ENCODE data around the gene NTSR2.

The NTSR2 gene

DNA sequence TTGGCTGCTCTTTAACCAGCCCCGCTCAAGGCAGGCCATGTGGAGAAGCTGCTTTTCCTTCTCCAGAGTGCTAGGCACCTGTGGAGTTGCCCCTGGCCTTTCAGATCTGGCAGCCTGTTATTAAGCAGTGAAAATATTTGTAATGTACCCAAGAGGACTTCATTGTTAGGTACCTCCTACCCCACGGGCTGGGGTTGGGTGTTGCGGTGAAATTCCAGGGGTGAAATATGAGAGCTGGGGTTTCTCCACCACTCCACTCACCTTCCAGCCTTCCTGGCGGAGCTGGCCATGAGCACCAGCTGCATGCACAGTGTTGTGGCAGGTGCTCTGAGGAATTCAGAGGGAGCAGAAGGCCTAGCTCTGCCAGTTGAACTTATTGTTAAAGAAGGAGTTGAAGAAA lies 39.1 kb downstream of the NTSR2 start:
- DNase-seq (ENCODE audit: low read depth in 1 of 2, low spot score in 1 of 2) = no peak

DNA sequence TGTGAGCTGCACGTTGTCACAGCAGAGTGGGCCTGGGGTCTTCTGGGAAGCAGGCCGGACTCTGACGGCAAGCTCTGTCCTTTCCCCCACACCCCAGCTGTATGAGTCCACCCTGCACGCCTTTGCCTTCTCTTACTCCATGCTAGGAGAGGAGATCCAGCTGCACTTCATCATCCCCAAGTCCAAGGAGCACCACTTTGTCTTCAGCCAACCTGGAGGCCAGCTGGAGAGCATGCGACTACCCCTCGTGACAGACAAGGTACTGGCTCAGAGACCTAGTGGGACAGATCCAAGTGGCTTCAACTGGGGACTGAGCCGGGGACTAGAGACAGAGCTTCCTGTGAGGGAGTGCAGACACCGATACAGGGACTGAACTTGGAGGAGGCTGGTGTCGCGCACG lies 40.1 kb downstream of the NTSR2 start:
- DNase-seq (ENCODE audit: low read depth in 1 of 2, low spot score in 1 of 2) = no peak

DNA sequence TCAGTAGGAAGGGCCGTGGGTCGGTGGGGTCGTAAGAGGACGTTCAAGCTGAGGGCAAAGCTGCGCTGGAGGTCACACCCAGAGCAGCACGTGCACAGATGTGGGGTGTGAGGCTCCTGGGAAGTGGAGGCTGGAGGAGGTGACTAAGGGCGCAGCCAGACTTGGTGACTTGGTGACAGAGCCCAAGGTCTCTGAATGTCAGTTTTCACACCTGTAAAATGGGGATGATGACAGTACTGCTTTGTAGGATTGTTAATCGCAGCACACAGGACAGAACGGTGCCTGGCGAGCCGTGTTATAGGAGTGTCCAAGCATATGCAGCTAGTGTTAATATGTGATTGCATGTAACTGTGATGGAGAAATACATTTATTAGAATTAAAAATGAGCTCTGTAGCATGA lies 40.8 kb downstream of the NTSR2 start:
- no peak for DNase-seq (ENCODE audit: low read depth in 1 of 2, low spot score in 1 of 2)

DNA sequence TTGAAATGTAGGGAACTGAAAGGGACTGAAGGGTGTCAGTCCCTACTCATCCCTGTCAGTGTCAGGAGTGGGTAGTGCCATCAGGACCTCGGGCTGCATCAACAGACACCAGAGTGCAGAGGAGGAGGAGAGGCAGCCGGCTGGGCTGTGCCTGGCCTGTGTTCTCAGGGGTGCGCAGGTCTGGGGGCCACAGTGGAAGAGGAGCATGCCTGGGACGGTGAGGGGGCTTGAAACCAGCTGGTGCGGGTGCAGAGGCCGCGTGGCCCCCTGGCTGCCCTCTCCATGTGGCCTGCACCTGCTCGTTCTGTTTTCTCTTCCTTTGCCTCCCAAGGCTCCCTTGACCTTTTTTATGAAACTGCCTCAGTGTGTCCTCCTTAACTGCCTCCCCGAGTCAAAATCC lies 41.3 kb downstream of the NTSR2 start:
- no peak for DNase-seq (ENCODE audit: low read depth in 1 of 2, low spot score in 1 of 2)

DNA sequence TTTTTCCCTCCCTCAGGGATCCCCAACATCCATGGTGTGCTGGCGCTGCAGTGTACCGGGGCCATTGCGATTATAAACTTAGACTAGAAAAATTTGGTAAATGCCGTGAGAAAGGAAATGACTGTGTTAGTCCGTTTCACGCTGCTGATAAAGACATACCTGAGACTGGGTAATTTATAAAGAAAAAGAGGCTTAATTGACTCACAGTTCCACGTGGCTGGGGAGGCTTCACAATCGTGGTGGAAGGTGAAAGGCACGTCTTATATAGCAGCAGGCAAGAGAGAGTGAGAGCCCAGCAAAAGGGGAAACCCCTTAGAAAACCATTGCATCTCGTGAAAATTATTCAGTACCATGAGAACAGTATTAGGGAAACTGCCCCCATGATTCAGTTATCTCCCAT lies 44.3 kb downstream of the NTSR2 start:
- no peak for DNase-seq (ENCODE audit: low read depth in 1 of 2, low spot score in 1 of 2)

DNA sequence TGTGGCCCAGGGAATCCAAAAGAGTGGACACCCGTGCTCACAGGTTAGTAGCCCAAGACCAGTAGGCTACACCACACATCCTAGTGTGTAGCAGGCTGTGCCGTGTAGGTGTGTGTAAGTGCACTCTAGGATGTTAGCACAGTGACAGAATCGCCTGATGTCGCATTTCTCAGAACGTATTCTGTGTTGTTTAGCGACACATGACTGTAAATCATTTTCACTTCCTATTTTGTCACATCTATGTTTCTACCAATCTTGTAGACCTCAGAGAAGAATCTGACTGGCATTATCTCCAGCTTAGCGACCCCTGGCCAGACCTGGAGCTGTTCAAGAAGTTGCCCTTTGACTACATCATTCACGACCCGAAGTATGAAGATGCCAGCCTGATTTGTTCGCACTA lies 45.1 kb downstream of the NTSR2 start:
- DNase-seq (ENCODE audit: low read depth in 1 of 2, low spot score in 1 of 2) = no peak

DNA sequence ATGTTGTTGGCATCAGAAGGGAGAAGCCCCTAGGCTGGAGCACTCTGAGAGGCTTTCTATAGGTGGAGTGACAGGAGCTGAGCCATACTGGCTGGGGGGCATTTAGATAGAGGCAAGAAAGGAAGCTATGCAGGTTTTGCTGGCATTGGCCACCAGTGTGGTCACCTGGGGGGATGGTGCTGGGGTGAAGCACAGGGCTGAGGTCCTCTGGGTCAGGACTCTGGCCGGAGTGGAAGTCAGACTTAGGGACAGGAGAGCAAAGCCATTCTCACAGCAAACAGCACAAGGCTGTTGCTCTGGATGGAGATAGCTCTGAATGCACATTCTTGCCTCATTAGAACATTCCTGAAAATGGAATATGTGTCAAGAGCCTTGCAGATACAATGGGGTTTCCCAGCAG lies 47.4 kb downstream of the NTSR2 start:
- DNase-seq (ENCODE audit: low read depth in 1 of 2, low spot score in 1 of 2) = no peak

DNA sequence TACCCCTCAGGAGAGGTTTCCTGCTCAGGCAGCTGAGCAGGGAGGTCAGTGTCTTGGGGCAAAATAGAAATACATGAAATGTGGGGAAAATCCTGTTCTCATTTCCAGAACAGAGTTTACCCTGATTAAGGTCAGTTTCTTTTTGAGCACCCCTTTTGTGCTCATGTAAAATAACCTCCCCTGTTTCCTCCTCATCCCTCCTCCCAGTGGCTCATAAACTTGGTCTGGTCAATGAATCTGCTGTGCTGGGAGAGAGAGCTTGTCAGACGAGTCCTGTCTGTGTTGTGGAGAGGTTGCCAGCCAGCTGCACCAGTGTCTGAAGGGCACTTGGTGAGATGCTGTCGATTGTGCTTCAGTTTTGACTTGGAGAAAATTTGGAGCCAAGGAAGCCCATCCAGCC lies 48.6 kb downstream of the NTSR2 start:
- no peak for DNase-seq (ENCODE audit: low read depth in 1 of 2, low spot score in 1 of 2)

DNA sequence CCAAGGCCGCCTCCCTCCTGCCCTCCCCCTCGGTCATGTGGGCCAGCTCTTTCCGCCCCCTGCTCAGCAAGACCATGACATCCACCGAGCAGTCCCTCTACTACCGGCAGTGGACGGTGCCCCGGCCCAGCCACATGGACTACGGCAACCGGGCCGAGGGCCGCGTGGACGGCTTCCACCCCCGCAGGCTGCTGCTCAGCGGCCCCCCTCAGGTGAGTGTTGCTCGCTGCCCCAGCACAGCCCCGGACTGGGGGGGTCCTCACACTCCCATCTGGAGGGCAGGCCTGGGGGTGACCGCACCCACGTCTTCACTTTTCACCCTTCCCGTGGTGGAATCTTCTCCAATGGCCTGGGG lies 51.3 kb downstream of the NTSR2 start:
- DNase-seq (ENCODE audit: low read depth in 1 of 2, low spot score in 1 of 2) = no peak

DNA sequence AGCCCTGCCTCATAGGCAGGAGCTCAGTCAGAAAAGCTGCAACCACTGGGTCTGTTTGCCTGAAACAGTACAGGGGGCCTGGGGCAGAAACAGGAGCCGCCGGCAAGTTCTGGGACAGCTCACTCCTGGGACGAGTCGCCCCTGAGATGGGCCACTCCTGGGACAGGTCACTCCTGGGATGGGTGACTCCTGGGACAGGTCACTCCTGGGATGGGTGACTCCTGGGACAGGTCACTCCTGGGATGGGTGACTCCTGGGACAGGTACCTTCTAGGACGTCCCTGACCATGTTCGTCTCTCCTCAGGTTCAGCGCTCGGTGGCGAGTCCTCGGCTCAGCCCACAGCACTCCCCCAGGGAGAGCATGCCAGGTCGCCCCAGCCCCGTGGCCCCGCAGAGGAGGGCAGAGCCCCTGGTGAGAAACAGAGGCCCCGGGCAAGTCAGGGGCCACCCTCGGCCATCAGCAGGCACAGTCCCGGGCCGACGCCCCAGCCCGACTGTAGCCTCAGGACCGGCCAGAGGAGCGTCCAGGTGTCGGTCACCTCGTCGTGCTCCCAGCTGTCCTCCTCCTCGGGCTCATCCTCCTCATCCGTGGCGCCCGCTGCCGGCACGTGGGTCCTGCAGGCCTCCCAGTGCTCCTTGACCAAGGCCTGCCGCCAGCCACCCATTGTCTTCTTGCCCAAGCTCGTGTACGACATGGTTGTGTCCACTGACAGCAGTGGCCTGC lies 51.8 kb downstream of the NTSR2 start:
- DNase-seq (ENCODE audit: low read depth in 1 of 2, low spot score in 1 of 2) = no peak

DNA sequence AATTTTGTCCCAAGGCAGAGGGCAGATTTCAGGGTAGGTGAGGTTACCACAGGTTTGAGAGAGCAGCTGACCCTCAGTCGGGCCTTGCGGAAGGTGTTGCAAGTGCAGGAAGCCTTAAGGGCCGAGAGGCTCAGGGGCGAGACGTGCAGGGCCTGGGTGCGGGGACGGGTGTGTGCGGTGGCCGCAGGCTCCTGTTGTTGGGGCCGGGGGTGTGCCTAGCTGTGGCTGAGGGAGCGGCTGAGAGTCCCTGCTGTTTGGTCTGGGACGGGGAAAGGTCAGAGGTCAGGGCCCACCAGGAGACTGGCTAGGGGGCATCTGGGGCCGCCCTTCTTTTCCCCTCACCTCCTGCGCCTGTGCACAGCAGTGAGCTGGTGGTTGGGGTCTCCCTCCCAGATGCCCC lies 52.5 kb downstream of the NTSR2 start:
- no peak for DNase-seq (ENCODE audit: low read depth in 1 of 2, low spot score in 1 of 2)

DNA sequence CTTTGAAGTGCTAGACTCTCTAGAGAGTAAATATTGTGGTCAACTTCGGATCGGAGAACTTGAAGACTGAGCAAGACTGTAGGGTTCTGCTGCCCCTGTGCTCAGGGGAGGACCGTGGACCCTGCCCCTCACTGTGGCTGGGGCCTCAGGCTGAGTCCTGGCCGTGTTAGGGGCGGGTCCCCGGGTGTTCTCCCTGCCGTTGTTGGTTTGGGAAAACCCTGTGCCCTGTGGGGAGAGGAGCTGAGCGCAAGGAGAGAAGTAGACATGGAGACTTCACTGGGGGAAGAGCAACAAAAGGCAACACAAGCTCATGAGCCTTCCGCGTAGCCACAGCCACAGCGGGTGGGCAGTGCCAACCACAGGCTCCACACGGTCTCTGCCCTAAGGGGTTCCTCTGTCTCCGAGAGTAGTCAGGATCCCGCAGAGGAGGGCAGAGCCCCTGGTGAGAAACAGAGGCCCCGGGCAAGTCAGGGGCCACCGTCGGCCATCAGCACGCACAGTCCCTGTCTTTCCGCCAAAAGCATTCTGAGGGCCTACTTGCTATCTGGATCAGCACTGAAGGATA lies 53.1 kb downstream of the NTSR2 start:
- DNase-seq (ENCODE audit: low read depth in 1 of 2, low spot score in 1 of 2) = no peak

DNA sequence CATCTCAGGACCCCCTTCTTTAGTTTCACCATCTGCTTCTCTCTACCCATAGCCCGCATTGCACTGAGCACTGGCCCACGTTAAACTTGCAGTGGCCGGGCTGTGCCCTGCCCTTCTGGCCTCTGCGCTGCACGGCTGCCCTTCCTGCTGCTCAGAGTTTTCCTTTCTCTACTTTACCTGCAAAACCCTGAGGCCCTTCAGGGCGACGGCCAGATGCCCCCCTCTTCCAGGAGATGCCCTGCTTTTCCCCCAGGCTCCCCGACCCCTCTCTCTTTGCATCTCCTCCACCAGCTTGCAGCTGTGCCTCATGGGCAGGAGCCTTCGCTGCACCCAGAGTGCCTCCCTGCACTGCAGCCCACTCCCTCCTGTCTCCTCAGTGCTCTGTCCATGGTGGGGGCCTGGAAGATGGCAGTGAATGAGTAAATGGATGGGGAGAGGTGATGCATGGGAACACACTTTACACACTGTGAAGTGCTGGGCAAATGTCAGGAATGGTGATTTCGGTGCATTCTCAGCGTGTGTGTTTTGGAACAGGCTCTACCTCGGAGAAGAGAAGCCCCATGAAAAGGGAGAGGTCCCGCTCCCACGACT lies 53.8 kb downstream of the NTSR2 start:
- no peak for DNase-seq (ENCODE audit: low read depth in 1 of 2, low spot score in 1 of 2)

DNA sequence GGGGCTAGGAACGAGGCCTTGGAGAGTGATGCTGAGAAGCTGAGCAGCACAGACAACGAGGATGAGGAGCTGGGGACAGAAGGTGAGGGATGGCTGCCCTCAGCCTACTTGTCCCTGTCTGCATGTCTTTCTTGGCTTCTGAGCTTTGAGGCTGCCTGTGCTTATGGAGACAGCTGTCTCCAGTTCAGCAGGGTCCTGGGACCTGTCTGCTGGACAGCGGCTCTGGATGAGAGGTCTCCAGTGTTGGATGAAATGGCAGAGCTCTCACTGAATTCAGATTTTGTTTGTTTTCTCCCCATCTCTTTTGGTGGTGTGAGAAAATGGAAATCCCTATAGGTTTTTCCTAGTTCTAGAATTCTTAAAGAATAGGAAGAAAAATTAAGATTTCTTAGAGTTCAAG lies 54.8 kb downstream of the NTSR2 start:
- DNase-seq (ENCODE audit: low read depth in 1 of 2, low spot score in 1 of 2) = no peak

DNA sequence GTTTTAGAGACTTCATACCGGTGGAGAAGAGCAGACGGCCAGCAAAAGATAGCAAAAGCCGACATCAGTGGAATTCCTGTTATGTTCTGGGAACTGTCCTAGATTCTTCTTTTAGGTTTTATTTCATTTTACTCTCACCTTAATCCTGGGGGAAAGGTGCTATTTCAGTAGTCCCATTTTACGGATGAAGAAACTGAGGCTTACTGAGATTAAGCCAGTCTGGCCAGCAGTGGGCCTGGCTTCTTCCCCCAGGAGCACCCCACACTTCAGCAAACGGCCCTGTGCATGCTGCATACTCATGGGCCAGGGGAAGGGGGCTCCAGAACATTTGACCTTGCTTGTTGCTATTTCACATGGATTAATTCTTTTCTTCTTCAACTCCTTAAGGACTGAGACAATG lies 56.7 kb downstream of the NTSR2 start:
- DNase-seq (ENCODE audit: low read depth in 1 of 2, low spot score in 1 of 2) = no peak

DNA sequence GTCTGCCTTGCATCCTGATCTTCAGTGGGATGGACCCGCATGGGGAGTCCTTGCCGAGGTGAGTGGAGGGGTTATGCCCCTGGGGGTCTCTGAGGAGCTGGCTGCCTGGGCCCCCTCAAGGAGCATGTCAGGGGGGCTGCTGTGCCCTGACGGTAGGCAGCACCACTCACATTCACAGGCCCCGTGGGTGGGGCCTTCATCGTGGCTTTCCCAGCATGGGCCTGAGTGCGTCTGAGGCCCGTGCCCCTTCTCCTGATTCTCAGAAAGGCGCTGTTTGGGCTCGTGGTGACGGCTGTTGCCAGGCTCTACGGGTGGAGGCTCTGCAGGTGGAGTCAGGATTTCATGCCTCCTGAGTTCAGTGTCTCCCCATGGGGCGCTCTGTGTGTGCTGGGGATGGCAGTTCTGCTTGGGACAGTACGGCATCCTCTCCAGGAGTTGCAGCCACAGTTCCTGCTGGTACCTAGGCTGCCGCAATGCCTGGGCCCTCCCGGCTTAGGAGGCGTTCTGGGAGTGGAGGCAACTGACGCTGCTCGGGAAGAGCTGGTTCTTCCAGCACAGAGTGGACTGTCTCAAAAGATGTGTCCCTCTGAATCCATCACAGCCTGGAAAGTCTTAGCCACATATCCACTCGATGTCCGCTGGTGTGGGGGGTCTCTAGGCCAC lies 57.3 kb downstream of the NTSR2 start:
- no peak for DNase-seq (ENCODE audit: low read depth in 1 of 2, low spot score in 1 of 2)

DNA sequence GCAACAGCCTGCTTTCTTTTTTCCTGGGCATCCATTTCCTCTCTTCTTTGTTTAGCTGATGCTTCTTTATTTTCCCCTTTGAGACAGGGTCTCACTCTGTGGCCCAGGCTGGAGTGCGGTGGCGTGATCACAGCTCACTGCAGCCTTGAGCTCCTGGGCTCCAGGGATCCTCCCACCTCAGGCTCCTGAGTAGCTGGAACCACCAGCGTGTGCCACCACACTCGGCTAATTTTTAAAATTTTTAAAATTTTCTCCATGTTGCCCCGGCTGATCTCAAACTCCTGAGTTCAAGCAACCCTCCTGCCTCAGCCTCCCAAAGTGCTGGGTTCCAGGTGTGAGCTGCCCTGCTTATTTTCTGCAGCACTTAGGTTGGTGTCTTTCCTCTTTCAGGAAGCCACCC lies 58.7 kb downstream of the NTSR2 start:
- no peak for DNase-seq (ENCODE audit: low read depth in 1 of 2, low spot score in 1 of 2)

DNA sequence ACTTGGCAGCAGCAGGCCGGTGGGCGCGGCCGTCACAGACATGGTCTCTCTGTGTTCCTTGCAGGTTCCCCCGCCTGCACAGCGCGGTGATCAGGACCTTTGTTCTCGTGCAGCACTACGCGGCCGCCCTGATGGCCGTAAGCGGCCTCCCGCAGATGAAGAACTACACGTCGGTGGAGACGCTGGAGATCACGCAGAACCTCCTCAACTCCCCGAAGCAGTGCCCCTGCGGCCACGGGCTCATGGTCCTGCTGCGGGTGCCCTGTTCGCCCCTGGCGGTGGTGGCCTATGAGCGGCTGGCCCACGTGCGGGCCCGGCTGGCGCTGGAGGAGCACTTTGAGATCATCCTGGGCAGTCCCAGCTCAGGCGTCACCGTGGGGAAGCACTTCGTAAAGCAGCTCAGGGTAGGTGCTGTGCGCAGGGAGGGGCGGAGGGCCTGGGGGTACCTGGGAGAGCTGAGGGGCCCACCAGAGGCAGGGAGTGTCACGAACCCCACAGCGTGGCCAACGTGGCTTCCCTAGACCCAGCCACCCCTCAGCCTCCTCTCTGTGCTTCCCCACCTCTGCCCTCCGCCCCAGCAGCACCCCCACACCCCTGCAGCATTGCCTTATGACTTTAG lies 59.3 kb downstream of the NTSR2 start:
- DNase-seq (ENCODE audit: low read depth in 1 of 2, low spot score in 1 of 2) = no peak
